HG02938 (cell line): ENCODE results near the gene VWA5B1.

ENCODE experiments used
- ATAC-seq: cut with Tn5 transposase; IDR thresholded peaks from one replicate; pipeline ENCODE4 v1.9.1; 2021; ENCODE audit warnings: mild to moderate bottlenecking, moderate library complexity; ENCODE audit not compliant: unreplicated experiment

The VWA5B1 gene

GRCh38 chr1:20366056-20366462 lies 75.4 kb downstream of the VWA5B1 start:
- ATAC-seq, result no peak

GRCh38 chr1:20366463-20367115 lies 75.9 kb downstream of the VWA5B1 start:
- ATAC-seq, result no peak

- ATAC-seq, result no peak
Measured at GRCh38 chr1:20367116-20367585, 76.5 kb downstream of the VWA5B1 start.

GRCh38 chr1:20367626-20368025 lies 77.0 kb downstream of the VWA5B1 start:
- no peak for ATAC-seq

- no peak for ATAC-seq
Measured at GRCh38 chr1:20368866-20369470, 78.3 kb downstream of the VWA5B1 start.

GRCh38 chr1:20370698-20371097 lies 80.0 kb downstream of the VWA5B1 start:
- ATAC-seq, result no peak

- ATAC-seq, result no peak
Measured at GRCh38 chr1:20371411-20371810, 80.7 kb downstream of the VWA5B1 start.

- no peak for ATAC-seq
Measured at GRCh38 chr1:20371883-20372282, 81.2 kb downstream of the VWA5B1 start.

GRCh38 chr1:20372676-20373075 lies 82.0 kb downstream of the VWA5B1 start:
- no peak for ATAC-seq

- no peak for ATAC-seq
Measured at GRCh38 chr1:20373286-20373685, 82.6 kb downstream of the VWA5B1 start.

GRCh38 chr1:20373764-20374163 lies 83.1 kb downstream of the VWA5B1 start:
- ATAC-seq, result no peak

GRCh38 chr1:20375563-20375962 lies 84.9 kb downstream of the VWA5B1 start:
- ATAC-seq, result no peak

GRCh38 chr1:20376171-20376570 lies 85.5 kb downstream of the VWA5B1 start:
- ATAC-seq, result no peak

- ATAC-seq, result no peak
Measured at GRCh38 chr1:20376880-20377494, 86.3 kb downstream of the VWA5B1 start.

- no peak for ATAC-seq
Measured at GRCh38 chr1:20377516-20378270, 87.0 kb downstream of the VWA5B1 start.

GRCh38 chr1:20379075-20379474 lies 88.4 kb downstream of the VWA5B1 start:
- no peak for ATAC-seq

- no peak for ATAC-seq
Measured at GRCh38 chr1:20380175-20380574, 89.5 kb downstream of the VWA5B1 start.

GRCh38 chr1:20380616-20381035 lies 90.0 kb downstream of the VWA5B1 start:
- no peak for ATAC-seq

GRCh38 chr1:20381045-20381641 lies 90.5 kb downstream of the VWA5B1 start:
- ATAC-seq, result no peak

GRCh38 chr1:20381961-20382360 lies 91.3 kb downstream of the VWA5B1 start:
- no peak for ATAC-seq

GRCh38 chr1:20382711-20383110 lies 92.0 kb downstream of the VWA5B1 start:
- no peak for ATAC-seq
